GM18499 (cell line): ENCODE data around the gene IFRD2.

Experiments used
- ATAC-seq: cut with Tn5 transposase; IDR thresholded peaks from one replicate; pipeline ENCODE4 v1.9.1; 2021; ENCODE audit warnings: moderate number of reproducible peaks; ENCODE audit not compliant: insufficient read depth, unreplicated experiment

The IFRD2 gene, protein sequence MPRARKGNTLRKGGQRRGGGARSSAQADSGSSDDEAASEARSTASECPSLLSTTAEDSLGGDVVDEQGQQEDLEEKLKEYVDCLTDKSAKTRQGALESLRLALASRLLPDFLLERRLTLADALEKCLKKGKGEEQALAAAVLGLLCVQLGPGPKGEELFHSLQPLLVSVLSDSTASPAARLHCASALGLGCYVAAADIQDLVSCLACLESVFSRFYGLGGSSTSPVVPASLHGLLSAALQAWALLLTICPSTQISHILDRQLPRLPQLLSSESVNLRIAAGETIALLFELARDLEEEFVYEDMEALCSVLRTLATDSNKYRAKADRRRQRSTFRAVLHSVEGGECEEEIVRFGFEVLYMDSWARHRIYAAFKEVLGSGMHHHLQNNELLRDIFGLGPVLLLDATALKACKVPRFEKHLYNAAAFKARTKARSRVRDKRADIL

DNA sequence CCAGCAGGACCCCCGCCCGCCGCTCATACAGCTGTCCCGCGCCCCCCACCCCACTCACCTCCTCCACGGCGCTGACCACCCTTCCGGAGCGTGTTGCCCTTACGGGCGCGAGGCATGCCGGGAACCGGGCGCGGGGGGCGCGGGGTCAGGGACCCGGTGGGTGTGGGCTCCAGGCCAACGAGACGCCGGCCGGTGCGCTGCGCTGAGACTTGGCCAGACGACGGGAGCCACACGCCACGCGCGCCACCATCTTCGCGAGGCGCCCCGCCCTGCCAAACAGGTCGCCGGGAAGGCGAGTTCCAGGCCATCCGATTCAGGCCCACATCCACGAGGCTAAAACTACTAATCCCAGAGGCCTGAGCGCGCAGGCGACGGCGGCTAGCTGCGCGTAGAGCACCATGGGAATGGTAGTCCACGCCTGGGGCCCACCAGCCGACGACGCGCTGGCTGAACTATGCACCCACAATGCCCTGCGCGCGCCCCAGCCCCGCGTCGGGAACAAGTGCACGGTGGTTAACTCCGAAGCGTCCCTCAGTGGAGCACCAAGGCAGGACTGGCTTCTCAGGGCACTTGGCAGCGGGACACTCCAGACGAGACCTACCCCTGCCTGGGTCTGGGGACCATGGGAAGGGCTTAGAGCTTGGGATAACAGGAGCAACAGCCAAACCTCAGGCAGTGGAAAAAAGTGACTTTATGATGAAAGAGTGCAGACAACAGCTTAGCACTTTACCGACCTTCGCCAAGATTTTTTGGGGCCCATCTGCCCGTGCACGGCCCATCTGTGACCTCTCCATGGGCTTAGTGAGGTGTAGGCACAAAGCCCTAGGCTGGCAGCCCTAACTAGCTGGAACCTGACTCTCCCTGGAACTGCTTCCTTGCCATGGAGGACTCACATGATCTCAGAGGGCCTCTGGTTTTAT lies at the start of gene IFRD2:
Gene IFRD2 (minus strand): TSS at position 271 of the 920 bp plus-strand sequence. CDS start 155 bp downstream, at position 116.
- peak; percentile 79 for ATAC-seq

GRCh38 chr3:50341537-50341936 lies 49.3 kb upstream of the IFRD2 start:
- no peak for ATAC-seq

DNA sequence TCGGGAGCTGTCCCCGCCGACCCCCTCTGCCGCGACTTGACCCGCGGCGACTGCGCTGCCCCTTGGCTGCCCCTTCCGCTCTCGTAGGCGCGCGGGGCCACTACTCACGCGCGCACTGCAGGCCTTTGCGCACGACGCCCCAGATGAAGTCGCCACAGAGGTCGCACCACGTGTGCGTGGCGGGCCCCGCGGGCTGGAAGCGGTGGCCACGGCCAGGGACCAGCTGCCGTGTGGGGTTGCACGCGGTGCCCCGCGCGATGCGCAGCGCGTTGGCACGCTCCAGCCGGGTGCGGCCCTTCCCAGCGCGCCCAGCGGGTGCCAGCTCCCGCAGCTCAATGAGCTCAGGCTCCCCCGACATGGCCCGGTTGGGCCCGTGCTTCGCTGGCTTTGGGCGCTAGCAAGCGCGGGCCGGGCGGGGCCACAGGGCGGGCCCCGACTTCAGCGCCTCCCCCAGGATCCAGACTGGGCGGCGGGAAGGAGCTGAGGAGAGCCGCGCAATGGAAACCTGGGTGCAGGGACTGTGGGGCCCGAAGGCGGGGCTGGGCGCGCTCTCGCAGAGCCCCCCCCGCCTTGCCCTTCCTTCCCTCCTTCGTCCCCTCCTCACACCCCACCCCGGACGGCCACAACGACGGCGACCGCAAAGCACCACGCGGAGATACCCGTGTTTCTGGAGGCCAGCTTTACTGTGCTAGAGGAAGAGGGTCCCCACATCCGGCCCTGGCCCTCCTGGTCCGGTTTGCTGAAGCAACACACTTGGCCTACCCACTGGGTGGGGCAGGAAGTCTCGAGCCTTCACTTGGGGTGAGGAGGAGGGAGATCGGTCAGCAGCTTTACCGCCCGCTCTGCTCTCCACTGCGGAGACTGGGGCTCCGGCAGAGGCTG lies 48.5 kb upstream of the IFRD2 start, which contains the start of gene RASSF1:
Gene RASSF1 (minus strand): TSS at position 389 of the 882 bp plus-strand sequence. CDS start 31 bp downstream, at position 358.
- ATAC-seq, result no peak

GRCh38 chr3:50340147-50340447 lies 47.9 kb upstream of the IFRD2 start:
- ATAC-seq, result no peak

DNA sequence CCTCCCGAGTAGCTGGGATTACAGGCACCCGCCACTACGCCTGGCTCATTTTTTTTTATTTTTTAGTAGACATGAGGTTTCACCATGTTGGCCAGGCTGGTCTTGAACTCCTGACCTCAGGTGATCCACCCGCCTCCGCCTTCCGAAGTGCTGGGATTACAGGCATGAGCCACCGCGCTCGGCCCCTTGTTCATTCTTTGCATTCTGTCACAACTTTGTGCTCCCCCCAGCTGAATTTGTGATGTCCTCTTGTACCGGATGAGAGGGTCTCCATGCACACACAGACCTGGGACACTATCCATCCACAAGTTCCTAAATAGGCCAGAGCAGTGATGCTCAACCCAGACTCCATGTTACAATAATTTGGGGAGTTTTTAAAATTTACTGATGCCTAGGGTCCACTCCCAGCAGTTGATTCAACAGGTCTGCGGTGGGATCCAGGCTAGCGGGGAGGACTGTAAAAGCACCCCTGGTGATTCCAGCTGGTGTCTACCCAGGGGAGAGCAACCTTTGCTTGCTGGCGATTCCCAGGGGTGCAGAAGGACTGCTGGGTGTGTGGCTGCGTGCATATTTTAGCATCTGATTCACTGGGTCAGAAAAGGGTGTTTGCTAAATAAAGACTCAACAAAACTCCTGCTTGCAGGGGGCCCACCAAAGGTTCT lies 47.4 kb upstream of the IFRD2 start:
- ATAC-seq, result no peak

- no peak for ATAC-seq
Measured at GRCh38 chr3:50338965-50339364, 46.7 kb upstream of the IFRD2 start.

- peak; percentile 64 for ATAC-seq
Measured at GRCh38 chr3:50337175-50337861, 45.1 kb upstream of the IFRD2 start.

GRCh38 chr3:50336452-50337174 lies 44.4 kb upstream of the IFRD2 start:
- ATAC-seq, result no peak

DNA sequence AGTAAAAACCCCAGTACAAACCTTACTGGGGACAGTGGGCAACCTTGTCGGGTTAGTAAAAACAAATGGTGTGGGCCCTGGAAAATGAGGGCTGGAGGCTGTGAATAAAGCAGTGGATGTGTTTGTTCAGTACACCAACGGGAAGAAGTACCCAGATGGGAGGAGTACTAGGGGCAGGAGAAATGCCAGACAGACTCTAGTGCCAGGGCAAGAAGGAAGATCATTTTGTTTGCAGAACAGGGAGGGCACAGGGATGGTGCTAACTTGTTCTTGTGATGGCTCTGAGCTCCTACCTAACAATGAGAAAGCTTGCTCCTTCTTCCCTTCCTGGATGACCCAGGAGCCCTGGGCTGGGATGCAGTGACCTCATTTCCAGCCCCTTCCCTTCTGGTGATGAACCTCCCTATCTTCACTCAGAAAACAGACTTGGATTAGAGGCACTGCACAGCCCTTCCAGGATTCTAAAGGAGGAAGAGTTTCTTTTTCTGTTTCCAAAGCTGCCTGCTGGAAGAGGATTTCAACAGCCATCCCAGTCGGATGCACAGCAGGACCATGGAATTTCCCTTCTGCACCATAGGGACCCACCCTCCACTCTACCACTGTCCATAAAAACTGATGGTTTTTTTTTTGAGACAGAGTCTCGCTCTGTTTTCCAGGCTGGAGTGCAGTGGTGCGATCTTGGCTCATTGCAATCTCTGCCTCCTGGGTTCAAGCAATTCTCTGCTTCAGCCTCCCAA lies 42.3 kb upstream of the IFRD2 start:
- ATAC-seq, result no peak

GRCh38 chr3:50333744-50334328 lies 41.6 kb upstream of the IFRD2 start:
- no peak for ATAC-seq

- no peak for ATAC-seq
Measured at GRCh38 chr3:50331364-50331907, 39.2 kb upstream of the IFRD2 start.

DNA sequence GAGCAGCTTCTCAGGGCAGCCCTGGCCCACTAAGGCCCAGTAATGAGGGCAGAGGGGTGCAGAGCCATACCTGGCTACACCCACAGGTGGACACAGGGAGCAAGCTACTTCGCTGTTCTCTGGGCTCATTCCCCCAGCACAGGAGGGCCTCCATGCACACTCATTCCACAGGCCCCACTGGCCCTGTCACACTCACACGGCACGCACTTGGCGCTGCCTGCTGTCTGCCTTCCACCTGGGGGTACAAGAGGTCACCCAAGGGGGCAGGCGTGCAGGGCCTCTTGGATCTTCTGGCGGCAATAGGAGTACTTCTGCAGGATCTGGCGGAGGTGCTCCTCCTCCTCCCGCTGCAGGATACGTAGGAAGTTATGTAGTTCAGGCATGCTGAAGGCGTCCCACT lies 38.1 kb upstream of the IFRD2 start:
- no peak for ATAC-seq

DNA sequence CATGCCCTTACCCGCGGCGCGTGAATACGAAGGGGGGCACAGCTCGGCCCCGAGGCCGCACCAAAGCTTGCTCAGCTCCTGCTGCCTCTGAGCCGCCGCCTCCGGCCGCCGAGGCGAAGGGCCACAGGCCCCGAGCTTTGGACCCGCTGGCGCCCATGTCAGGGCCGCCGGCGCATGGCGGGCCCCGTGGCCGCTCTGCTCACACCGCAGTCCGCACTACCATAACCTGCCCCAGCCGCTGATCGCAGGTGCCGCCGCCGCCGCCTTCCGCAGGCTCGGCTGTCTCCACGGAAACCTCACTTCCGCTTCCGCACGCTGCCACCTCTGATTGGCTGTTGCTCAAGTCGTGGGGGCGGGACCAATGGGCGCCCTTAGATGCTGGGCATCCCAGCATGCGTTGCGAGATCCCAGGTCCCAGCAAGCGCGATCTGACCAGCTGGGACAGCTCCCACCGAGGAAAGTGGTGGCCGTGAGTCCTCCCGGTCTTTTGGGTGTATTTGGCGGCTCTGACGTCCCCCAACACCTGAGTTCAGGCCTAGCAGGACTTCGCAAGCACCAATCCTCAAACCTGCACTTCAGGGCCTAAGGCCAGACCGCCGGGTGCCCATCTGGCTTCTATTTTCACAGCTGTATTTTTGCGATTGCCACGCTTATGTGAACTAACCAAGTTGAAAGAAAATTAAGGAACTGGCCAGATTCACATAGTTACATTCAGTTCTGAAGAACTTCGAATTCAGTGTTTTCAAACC lies 35.9 kb upstream of the IFRD2 start, which contains the start of gene TUSC2:
Gene TUSC2 (minus strand): TSS at position 281 of the 749 bp plus-strand sequence. CDS start 124 bp downstream, at position 157.
- no peak for ATAC-seq

DNA sequence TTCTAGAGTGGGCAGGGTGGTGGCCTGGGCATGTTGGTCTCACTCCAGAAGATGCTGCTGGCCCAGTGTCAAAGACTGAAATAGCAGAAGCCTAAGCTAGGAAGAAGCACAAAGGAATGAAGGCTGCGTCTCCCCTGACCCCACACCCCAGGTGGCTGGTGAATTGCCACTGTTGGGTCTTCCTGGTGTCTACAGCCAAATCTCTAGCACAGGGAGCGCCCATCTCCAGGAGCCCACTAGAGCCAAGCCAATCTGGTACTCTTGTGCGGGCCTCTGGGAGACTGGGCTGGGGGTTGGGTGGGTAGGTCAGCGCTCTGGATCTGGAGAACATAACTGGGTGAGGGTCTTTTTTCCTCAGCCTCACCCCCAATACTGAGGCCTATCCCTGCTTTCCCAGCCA lies 34.9 kb upstream of the IFRD2 start:
- ATAC-seq, result no peak

- no peak for ATAC-seq
Measured at GRCh38 chr3:50326182-50326541, 33.9 kb upstream of the IFRD2 start.

GRCh38 chr3:50325497-50326181 lies 33.4 kb upstream of the IFRD2 start:
- no peak for ATAC-seq
